ENCODE data around the gene LRRC40.

GRCh38 chr1:70222716-70223235 is 17.4 kb upstream of the LRRC40 start:
- TF ChIP-seq, protein P1, sequence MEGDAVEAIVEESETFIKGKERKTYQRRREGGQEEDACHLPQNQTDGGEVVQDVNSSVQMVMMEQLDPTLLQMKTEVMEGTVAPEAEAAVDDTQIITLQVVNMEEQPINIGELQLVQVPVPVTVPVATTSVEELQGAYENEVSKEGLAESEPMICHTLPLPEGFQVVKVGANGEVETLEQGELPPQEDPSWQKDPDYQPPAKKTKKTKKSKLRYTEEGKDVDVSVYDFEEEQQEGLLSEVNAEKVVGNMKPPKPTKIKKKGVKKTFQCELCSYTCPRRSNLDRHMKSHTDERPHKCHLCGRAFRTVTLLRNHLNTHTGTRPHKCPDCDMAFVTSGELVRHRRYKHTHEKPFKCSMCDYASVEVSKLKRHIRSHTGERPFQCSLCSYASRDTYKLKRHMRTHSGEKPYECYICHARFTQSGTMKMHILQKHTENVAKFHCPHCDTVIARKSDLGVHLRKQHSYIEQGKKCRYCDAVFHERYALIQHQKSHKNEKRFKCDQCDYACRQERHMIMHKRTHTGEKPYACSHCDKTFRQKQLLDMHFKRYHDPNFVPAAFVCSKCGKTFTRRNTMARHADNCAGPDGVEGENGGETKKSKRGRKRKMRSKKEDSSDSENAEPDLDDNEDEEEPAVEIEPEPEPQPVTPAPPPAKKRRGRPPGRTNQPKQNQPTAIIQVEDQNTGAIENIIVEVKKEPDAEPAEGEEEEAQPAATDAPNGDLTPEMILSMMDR (IDR thresholded peaks at IDR 0.05) = no peak
- TF ChIP-seq POLR2A (IDR thresholded peaks at IDR 0.05) = no peak

All from testis (tissue), 2 donors.